Effector CD8-positive, alpha-beta T cell (primary cell): ENCODE results near the gene DUSP22.

ENCODE experiments used
- DNase-seq: peaks from one replicate; lab custom pipeline; 2025; lab: John Stamatoyannopoulos, UW

The DUSP22 gene

GRCh38 chr6:338815-339262 is 46.6 kb downstream of the DUSP22 start:
- no peak for DNase-seq

- DNase-seq, result no peak
Measured at GRCh38 chr6:339480-339879, 47.2 kb downstream of the DUSP22 start.

GRCh38 chr6:340186-340955 is 48.1 kb downstream of the DUSP22 start:
- DNase-seq, result no peak

- no peak for DNase-seq
Measured at GRCh38 chr6:340991-341827, 48.9 kb downstream of the DUSP22 start.

DNA sequence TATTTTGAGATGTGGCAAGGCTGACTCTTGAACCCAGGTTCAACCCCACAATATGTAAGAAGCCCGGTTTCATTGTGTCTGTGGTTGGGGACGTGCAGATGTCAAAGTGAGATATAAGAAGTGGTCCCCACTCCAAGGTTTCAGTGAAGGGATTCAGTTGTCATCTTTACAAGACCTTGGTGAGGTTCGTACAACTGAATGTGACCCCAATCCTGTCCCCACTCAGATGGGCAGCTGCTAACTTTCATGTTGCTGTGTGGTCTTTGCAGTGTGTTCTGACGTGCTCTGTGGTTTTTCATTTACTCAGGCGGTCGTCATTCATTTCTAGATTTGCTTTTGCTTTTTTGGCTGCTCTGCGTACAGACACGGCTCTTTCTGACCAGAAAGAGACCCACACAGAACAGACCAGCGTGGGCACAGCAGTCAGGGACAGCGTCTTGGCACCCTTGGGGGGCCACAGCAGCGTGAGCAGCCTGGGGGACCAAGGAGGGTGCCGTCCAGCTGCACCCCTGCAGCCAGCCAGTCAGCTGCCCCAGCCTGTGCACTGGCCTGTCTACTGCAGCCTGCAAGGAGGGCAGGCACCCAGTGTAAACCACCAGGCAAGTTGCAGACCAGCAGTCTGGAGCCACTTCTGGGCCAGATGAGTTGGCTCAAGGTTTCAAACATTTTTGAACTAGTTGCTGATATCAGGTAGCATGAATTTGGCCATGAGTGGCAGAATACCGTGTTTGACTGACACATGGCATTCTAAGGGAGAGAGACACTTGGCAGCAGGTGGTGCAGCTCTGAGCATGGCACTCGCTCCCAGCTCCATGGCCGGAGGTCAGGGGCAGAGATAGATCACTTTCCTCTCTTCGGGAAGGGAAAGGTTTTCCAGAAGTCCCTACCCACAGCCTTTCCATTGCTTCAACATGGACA is 49.9 kb downstream of the DUSP22 start:
- no peak for DNase-seq

DNA sequence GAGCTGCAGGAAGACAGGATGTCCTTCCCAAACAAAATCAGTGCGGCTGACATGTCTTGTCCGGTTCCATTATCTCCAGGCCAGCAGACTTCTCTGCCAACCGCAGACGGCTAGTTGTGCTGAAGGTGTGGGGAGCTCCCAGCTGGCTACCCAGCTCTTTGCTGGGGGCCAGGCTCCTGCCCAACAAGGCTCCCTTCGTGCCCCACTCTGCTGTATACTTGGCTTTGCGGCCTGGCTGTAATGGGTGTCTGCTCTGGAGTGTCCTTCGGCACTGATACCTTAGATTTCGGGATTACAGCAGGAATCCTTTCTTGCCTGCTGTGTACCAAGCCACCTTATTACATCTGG is 50.5 kb downstream of the DUSP22 start:
- no peak for DNase-seq

DNA sequence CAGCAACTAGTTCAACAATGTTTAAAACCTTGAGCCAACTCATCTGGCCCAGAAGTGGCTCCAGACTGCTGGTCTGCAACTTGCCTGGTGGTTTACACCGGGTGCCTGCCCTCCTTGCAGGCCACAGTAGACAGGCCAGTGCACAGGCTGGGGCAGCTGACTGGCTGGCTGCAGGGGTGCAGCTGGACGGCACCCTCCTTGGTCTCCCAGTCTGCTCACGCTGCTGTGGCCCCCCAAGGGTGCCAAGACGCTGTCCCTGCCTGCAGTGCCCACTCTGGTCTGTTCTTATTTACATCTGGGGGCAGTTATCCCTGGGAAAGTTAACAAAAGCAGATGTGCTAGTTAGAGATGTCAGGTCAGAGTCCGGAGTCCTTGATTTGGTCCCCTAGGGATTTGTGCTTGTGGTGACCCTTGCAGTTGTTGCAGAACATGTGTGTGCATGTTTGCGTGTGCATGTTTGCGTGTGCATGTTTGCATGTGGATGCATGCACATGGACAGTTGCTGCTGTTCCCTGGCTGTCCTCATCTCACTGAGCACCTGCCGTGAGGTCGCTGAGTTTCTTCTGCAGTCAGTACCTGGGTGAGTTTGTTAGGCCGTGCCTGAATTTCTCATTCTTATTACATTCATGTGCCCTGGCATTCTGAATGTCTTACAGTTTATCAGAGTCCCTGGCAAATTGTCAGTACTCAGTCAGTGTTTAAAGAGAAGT is 51.1 kb downstream of the DUSP22 start:
- no peak for DNase-seq

DNA sequence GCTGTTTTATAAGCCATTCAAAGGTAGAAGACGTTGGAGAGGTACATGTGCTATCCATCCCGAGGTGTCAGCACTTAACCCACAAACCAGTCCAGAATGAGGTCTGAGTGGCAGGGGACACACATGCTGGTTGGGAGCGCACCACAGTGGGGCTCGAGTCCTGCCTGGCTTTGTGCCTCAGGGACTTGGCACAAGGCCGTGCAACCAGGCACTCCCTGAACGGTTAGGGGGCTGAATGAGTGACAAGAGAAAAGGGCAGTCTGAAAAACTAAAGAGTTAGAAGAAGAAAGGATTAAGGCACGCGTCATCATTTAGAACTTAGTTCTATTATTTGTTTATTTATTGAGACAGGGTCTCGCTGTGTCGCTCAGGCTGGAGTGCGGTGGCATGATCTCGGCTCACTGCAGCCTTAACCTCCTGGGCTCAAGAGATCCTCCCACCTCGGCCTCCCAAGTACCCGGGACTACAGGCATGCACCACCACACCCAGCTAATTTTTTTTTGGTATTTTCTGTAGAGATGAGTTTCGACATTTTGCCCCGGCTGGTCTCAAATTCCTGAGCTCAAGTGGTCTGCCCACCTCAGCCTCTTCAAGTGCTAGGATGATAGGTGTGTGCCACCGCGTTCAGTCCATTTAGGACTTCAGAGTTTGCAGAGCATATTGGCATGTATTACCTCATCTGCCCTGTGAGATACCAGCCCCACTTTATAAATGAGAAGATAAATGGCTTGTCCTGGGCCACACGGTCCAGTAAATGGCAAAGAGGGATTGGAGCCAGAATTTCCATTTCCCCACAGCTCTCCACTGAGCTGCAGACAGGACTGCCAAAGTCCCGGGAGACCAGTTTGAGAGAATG is 51.9 kb downstream of the DUSP22 start:
- no peak for DNase-seq

- DNase-seq, result no peak
Measured at GRCh38 chr6:344816-345340, 52.6 kb downstream of the DUSP22 start.

GRCh38 chr6:345747-346385 is 53.6 kb downstream of the DUSP22 start:
- no peak for DNase-seq

DNA sequence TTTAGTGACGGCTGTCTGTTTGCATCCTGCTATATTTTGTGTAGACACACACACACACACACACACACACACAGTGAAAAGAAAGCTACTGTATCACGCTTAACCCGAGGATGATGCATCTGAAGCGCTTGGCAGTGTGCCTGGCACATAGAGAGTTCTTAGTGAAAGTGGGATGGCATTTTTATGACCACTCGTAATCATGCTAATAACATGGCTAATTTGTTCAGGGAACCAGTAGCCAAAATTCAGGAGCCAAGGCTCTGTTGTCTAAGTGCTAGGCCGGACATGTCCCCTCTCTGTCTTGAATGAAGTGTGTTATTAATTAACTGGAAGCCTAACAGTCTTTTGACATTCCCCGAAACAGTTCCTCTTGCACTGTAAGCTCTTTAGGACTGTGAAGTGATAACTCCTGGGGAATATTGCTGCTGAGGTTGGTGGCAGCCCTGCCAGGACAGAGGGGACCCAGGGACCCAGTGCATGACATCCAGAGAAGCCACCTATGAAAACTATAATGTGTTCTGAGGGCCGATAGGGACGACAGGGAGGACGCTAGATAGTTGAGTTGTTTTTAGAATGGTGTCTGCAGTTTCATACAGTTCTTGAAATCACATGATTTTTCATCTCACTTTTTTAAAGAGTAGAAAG is 54.2 kb downstream of the DUSP22 start:
- DNase-seq, result no peak

GRCh38 chr6:347232-347631 is 54.9 kb downstream of the DUSP22 start:
- DNase-seq, result no peak

DNA sequence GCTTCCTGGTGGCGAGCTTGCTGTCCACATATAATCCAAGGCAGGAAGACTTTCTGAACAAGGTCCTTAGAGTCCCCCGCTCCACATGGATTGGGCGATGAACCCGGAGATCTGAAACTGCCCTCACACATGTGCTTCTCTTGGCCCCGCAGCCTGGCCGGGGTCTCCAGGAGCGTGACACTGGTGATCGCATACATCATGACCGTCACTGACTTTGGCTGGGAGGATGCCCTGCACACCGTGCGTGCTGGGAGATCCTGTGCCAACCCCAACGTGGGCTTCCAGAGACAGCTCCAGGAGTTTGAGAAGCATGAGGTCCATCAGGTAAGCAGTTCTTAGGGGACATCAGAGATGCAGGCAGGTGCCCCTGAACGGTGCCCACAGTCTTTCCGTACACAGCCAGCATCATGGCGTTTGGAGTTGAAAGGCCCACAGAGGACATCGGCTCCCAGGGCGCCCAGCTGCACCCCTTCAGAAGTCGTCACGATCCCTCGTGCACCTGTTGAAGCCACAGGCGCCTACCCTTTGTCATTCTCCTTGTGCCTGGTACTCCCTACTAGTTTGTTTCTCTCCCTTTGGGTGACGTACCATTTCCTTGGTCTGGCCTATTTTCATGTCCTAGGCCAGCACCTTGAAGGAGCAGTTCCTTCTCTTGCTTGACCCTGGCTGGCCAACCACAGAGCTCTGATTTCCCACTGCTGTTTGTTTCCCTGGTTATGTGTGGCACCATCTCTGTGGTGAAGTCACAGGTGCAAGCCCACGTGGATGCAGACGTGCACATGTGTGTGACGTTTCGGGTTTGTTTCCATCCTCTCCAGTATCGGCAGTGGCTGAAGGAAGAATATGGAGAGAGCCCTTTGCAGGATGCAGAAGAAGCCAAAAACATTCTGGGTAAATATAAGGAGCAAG is 55.9 kb downstream of the DUSP22 start:
- no peak for DNase-seq

- DNase-seq, result no peak
Measured at GRCh38 chr6:348860-349396, 56.6 kb downstream of the DUSP22 start.

DNA sequence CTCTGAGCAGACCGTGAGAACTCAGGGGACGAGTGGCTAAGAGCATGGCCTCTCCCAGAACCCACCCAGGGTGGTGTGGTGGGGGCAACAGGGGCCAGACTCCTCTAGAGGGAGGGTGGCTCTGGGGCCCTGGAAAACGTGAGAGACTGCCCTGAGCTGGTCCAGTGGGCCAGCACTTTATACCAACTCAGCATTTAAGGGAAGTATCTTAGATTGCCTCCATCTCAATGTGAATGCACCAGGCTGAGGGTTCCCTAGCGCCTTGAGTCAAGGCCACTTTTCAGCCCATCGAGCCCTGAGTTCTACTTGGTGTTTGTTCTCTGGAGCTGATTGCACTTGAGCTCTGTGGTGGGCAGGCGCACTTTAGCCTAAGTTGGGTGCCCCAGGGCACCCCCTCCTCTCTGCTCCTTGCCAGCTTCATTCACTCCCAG is 57.2 kb downstream of the DUSP22 start:
- DNase-seq, result no peak

DNA sequence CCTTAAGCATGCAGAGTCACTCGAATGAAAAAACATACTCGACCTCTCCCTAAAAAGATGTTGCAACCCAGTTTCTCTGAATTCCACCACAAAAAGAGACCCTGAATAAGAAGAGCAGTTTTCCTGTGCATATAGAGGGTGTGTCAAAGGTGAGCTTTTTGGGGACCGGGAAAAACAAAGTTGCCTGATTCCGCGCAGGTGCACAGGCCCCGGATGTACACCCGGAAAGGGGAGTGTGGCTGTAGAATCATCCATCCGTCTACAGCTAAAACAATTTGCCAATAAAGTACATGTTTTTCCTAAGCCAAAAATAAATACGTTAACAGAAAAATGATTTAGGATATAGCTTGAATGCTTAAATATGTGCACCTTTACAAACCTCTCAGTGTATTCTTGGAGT is 58.1 kb downstream of the DUSP22 start:
- DNase-seq, result no peak

- no peak for DNase-seq
Measured at GRCh38 chr6:351011-351866, 59.0 kb downstream of the DUSP22 start.
